Endodermal cell (in vitro differentiated cells): Measurements from ENCODE around the gene WDR7. TPM values are rescaled to one million over a fixed set of nuclear protein-coding genes. Genes with fewer than 3 reads are reported as not detected.

Experiments used
- DNase-seq: peaks from one replicate; pipeline ENCODE4 v3.0.0-alpha.2; 2017
- H3K27ac ChIP-seq: 2 replicates; pipeline ENCODE4 v1.5.1; 2013; ENCODE audit warnings: mild to moderate bottlenecking, low read depth, low read length, moderate library complexity
- H3K27me3 ChIP-seq: 2 replicates; pipeline ENCODE4 v1.6.1; 2013; ENCODE audit warnings: mild to moderate bottlenecking, low read length, moderate library complexity; ENCODE audit not compliant: insufficient read depth, control insufficient read depth, poor library complexity, severe bottlenecking
- H3K36me3 ChIP-seq: 2 replicates; pipeline ENCODE4 v1.7.0; 2013; ENCODE audit warnings: mild to moderate bottlenecking, low read length, moderate library complexity; ENCODE audit not compliant: control insufficient read depth, insufficient read depth
- H3K4me1 ChIP-seq: one replicate; pipeline ENCODE4 v1.7.0; 2013; ENCODE audit warnings: low read length; ENCODE audit not compliant: control insufficient read depth, insufficient read depth
- H3K4me3 ChIP-seq: 2 replicates; pipeline ENCODE4 v1.5.1; 2013; ENCODE audit warnings: mild to moderate bottlenecking, low read length, moderate library complexity
- H3K9ac ChIP-seq: 2 replicates; pipeline ENCODE4 v1.6.1; 2013; ENCODE audit warnings: mild to moderate bottlenecking, low read length, moderate library complexity; ENCODE audit not compliant: poor library complexity, severe bottlenecking; ENCODE audit errors: extremely low read depth
- H3K9me3 ChIP-seq: 2 replicates; pipeline ENCODE4 v1.6.1; 2013; ENCODE audit warnings: mild to moderate bottlenecking, low read length, moderate library complexity; ENCODE audit not compliant: control insufficient read depth
- H3K27ac Mint-ChIP-seq: 2 replicates; pipeline ENCODE4 v1.8.0; 2020; ENCODE audit warnings: mixed read lengths
- H3K27me3 Mint-ChIP-seq: 2 replicates; pipeline ENCODE4 v1.8.0; 2021; ENCODE audit warnings: mild to moderate bottlenecking, mixed read lengths; ENCODE audit not compliant: insufficient read depth
- H3K36me3 Mint-ChIP-seq: 2 replicates; pipeline ENCODE4 v1.8.0; 2020; ENCODE audit warnings: low read depth, mixed read lengths
- H3K4me1 Mint-ChIP-seq: 2 replicates; pipeline ENCODE4 v1.8.0; 2020; ENCODE audit warnings: mixed read lengths
- H3K4me3 Mint-ChIP-seq: 2 replicates; pipeline ENCODE4 v1.8.0; 2020; ENCODE audit warnings: mild to moderate bottlenecking, moderate library complexity, mixed read lengths
- H3K9me3 Mint-ChIP-seq: 2 replicates; pipeline ENCODE4 v1.8.0; 2020; ENCODE audit warnings: mild to moderate bottlenecking, mixed read lengths
- WGBS, 2 experiments: methylation state at CpG; one replicate each; pipeline versions ENCODE4 v1.1.5 to v1.1.7; 2013; ENCODE audit warnings: missing lambda C conversion rate in 2 of 2, mixed read lengths in 1 of 2; ENCODE audit not compliant: insufficient coverage in 1 of 2, insufficient read length in 1 of 2; 5-methylcytosine and 5-hydroxymethylcytosine counted together
- total RNA-seq, 2 donors: library from RNA; stranded (reverse); fragmentation: NEBNext Ultra II Directional in 1 of 2; extraction: Animal tissue kit (Norgen Biotek cat#: 25700) in 1 of 2; gene quantifications; 2 replicates in 1 of 2; 3 replicates in 1 of 2; pipeline ENCODE4 v1.2.1, GENCODE V29; 2021
- TF ChIP-seq, protein P1 (sequence below): fragments of 200-600 bp; sonication (generic); conservative IDR thresholded peaks from 2 replicates; pipeline ENCODE4 v1.5.0; 2021; ENCODE audit warnings: antibody characterized with exemption, mild to moderate bottlenecking

The WDR7 gene
- total RNA-seq, 2 donors from 2014 or later: 17.1 to 22.5 TPM

DNA sequence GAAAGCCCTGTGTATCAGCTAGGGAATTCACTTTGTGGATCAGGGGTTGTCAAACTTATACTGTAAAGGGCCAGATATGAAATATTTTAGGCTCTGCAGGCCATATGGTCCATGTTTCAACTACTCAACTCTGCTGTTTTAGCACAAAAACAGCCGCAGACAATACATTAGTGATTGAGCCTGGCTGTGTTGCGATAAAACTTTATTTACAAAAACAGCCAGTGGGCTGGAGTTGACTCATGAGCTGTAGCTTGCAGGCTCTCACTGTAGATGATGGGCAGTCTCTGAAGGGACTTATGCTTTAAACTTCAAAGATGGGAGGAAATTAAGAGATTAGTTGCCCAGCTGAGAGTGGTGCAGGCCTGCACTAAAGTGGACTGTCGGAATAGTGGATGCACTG, 33.1 kb downstream of the WDR7 start:
- Histone ChIP-seq H3K9ac (no peak overlapping the region), H3K9me3 (no peaks in the 10 kb centered on the region), H3K36me3 (peaks cover 7% of the 10 kb centered on the region), H3K27me3 (no peaks in the 10 kb centered on the region), H3K4me3 (no peak overlapping the region), H3K27ac (no peak overlapping the region), H3K4me1 (no peaks in the 10 kb centered on the region)
- no peaks in the 10 kb centered on the region for H3K9me3 Mint-ChIP-seq
- H3K4me1 Mint-ChIP-seq: no peaks in the 10 kb centered on the region
- H3K36me3 Mint-ChIP-seq: no peaks in the 10 kb centered on the region
- TF ChIP-seq, protein P1, sequence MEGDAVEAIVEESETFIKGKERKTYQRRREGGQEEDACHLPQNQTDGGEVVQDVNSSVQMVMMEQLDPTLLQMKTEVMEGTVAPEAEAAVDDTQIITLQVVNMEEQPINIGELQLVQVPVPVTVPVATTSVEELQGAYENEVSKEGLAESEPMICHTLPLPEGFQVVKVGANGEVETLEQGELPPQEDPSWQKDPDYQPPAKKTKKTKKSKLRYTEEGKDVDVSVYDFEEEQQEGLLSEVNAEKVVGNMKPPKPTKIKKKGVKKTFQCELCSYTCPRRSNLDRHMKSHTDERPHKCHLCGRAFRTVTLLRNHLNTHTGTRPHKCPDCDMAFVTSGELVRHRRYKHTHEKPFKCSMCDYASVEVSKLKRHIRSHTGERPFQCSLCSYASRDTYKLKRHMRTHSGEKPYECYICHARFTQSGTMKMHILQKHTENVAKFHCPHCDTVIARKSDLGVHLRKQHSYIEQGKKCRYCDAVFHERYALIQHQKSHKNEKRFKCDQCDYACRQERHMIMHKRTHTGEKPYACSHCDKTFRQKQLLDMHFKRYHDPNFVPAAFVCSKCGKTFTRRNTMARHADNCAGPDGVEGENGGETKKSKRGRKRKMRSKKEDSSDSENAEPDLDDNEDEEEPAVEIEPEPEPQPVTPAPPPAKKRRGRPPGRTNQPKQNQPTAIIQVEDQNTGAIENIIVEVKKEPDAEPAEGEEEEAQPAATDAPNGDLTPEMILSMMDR: no peak
- H3K4me3 Mint-ChIP-seq: no peak overlapping the region
- H3K27me3 Mint-ChIP-seq: no peaks in the 10 kb centered on the region
- no peak for DNase-seq
- WGBS, 2 experiments: 94 to 100% methylated on average over 3 of the region's 3 CpGs
- H3K27ac Mint-ChIP-seq: no peak overlapping the region

DNA sequence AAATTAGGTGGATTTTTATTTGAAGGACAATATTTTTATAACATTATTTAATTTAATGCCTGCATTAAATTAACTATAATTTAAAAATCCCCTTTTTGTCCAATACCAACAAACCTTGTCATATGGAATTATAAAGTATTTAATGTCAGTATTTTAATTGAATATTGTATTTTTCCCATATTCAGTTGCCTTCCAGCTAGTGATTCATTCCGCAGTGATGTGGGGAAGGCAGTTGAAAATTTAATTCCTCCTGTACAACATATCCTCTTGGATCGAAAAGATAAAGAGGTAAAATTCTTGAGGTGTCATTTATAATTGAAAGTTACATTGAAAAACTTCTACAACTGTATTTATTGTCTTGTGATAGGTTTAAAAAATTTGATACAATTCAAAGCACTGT, 40.4 kb downstream of the WDR7 start:
- Histone ChIP-seq H3K4me1 (no peaks in the 10 kb centered on the region), H3K36me3 (peaks cover 7% of the 10 kb centered on the region), H3K4me3 (no peak overlapping the region), H3K27me3 (no peaks in the 10 kb centered on the region), H3K27ac (no peak overlapping the region), H3K9ac (no peak overlapping the region), H3K9me3 (no peaks in the 10 kb centered on the region)
- Mint-ChIP-seq H3K27ac (no peak overlapping the region), H3K4me3 (no peak overlapping the region), H3K4me1 (no peaks in the 10 kb centered on the region), H3K9me3 (no peaks in the 10 kb centered on the region), H3K36me3 (peaks cover 1% of the 10 kb centered on the region), H3K27me3 (no peaks in the 10 kb centered on the region)
- no peak for DNase-seq
- WGBS, 2 experiments: 100% methylated on average over 1 of the region's 2 CpGs; no CpG with 5 or more reads in 1 of the 2 experiments
- TF ChIP-seq, protein P1: no peak

DNA sequence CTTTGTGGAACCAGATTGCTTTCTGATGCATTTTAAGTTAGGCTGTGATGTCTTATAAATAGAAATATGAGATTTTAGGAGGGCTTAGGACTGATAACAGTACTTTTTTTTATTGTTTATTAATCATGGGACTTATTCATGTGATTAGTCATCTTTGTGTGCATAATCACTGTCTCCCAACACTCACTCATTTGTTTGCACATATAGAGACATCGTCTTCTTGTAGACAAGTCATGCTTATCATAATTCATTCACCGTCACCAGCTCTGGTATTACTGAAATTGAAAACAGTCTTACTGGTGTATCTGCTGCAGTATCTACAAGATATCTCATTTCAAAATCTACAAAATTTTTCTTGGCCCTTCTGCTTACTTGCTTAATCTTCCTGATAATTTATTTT, 45.8 kb downstream of the WDR7 start:
- WGBS, 2 experiments: 92 to 93% methylated on average over 2 of the region's 2 CpGs
- no peaks in the 10 kb centered on the region for H3K4me1 ChIP-seq

More for the DNA sequence above, 45.8 kb downstream of the WDR7 start:
- no peaks in the 10 kb centered on the region for H3K36me3 ChIP-seq
- Mint-ChIP-seq H3K27ac (no peak overlapping the region), H3K9me3 (no peaks in the 10 kb centered on the region), H3K4me3 (no peak overlapping the region), H3K36me3 (peaks cover 1% of the 10 kb centered on the region), H3K4me1 (peaks cover 6% of the 10 kb centered on the region), H3K27me3 (no peaks in the 10 kb centered on the region)
- H3K4me3 ChIP-seq: no peak overlapping the region
- TF ChIP-seq, protein P1: no peak
- H3K27ac ChIP-seq: no peak overlapping the region
- no peaks in the 10 kb centered on the region for H3K27me3 ChIP-seq
- no peaks in the 10 kb centered on the region for H3K9me3 ChIP-seq
- no peak overlapping the region for H3K9ac ChIP-seq
- no peak for DNase-seq
